Endothelial cell of umbilical vein (primary cell): Measurements from ENCODE around the gene HYPK. TPM values are rescaled to one million over a fixed set of nuclear protein-coding genes. Genes with fewer than 3 reads are reported as not detected.
"Not testable (repeated sequence)": the region's sequence is repeated elsewhere in the genome, so short reads cannot be mapped to it uniquely, and the experiment has no call there.

Source experiments
- BruUV-seq: library from RNA; stranded (reverse); fragments of 400-500 nt; replicated peaks from 2 replicates; lab custom pipeline; 2021; lab: Mats Ljungman, UMichigan
- CTCF ChIA-PET: fragments of 300-600, 350-600 bp; sonication (Branson Sonifier 250); formaldehyde crosslinking; loops from one replicate; lab custom pipeline; 2021; ENCODE audit warnings: antibody characterized with exemption, inconsistent platforms; lab: Charles Lee
- POLR2A ChIA-PET: fragments of 300-600, 350-600 bp; sonication (Branson Sonifier 250); formaldehyde crosslinking; loops from one replicate; lab custom pipeline; 2021; ENCODE audit warnings: antibody characterized with exemption, inconsistent platforms; lab: Charles Lee
- DNase-seq: peaks from one replicate; pipeline ENCODE4 v3.0.0-alpha.2; 2011; ENCODE audit warnings: low read depth, low spot score
- FAIRE-seq: peaks from 2 replicates; lab custom pipeline; 2011; peaks lifted over from hg19 to GRCh38; lab: Jason Lieb, UNC
- H2AFZ ChIP-seq: 2 replicates; pipeline ENCODE4 v1.6.0; 2012; ENCODE audit warnings: low read depth, low read length, control low read depth, inconsistent platforms
- H3K27ac ChIP-seq: 2 replicates; pipeline ENCODE4 v1.5.1; 2011; ENCODE audit warnings: low read depth, mild to moderate bottlenecking, control low read depth, low read length, moderate library complexity; ENCODE audit not compliant: insufficient read depth
- H3K27me3 ChIP-seq, 2 experiments: 2 replicates each; pipeline versions ENCODE4 v1.6.0 to v1.6.1; 2011; ENCODE audit warnings: low read length in 2 of 2, mixed read lengths in 1 of 2; ENCODE audit not compliant: control insufficient read depth in 2 of 2, insufficient read depth in 2 of 2
- H3K36me3 ChIP-seq, 2 experiments: 2 replicates in 1 of 2; 3 replicates in 1 of 2; pipeline ENCODE4 v1.5.1; 2011; ENCODE audit warnings: low read length in 2 of 2, mild to moderate bottlenecking in 1 of 2, moderate library complexity in 1 of 2; ENCODE audit not compliant: control insufficient read depth in 2 of 2, insufficient read depth in 2 of 2; ENCODE audit errors: extremely low read depth in 1 of 2
- H3K4me1 ChIP-seq: 3 replicates; pipeline ENCODE4 v1.5.1; 2011; ENCODE audit warnings: mild to moderate bottlenecking, low read length; ENCODE audit not compliant: control insufficient read depth, insufficient read depth; ENCODE audit errors: extremely low read depth
- H3K4me2 ChIP-seq: 2 replicates; pipeline ENCODE4 v1.6.1; 2011; ENCODE audit warnings: low read length, control low read depth, mixed read lengths; ENCODE audit not compliant: insufficient read depth
- H3K4me3 ChIP-seq, 3 experiments: fragments of 200-600 bp in 1 of 3; sonication (generic), shearing (Covaris generic) in 1 of 3; replicated peaks in 1 of 3; 2 replicates each; pipeline ENCODE4 v1.5.1; 2011 to 2016; ENCODE audit warnings: control low read depth in 3 of 3, low read length in 3 of 3, mild to moderate bottlenecking in 2 of 3, inconsistent platforms in 1 of 3, low read depth in 1 of 3, moderate library complexity in 1 of 3; ENCODE audit not compliant: insufficient read depth in 1 of 3
- H3K79me2 ChIP-seq: 2 replicates; pipeline ENCODE4 v1.6.0; 2012; ENCODE audit warnings: low read length, inconsistent platforms; ENCODE audit not compliant: control insufficient read depth, insufficient read depth
- H3K9ac ChIP-seq: replicated peaks from 2 replicates; pipeline ENCODE3; 2011; ENCODE audit warnings: low read length, control low read depth; ENCODE audit not compliant: insufficient read depth; ENCODE audit errors: extremely low read depth
- H3K9me1 ChIP-seq: replicated peaks from 3 replicates; pipeline ENCODE4 v1.6.0; 2011; ENCODE audit warnings: mild to moderate bottlenecking, low read length; ENCODE audit not compliant: control insufficient read depth, insufficient read depth; ENCODE audit errors: extremely low read depth
- H3K9me3 ChIP-seq: replicated peaks from 2 replicates; pipeline ENCODE4 v1.5.1; 2012; ENCODE audit warnings: low read length, inconsistent platforms; ENCODE audit not compliant: control insufficient read depth, insufficient read depth
- H4K20me1 ChIP-seq: replicated peaks from 2 replicates; pipeline ENCODE3; 2011; ENCODE audit warnings: mild to moderate bottlenecking, low read length; ENCODE audit not compliant: control insufficient read depth, insufficient read depth; ENCODE audit errors: extremely low read depth
- dilution Hi-C: fragments of 300-500 bp; cut with MboI; formaldehyde crosslinking; loops from one replicate; pipeline ENCODE4 v1.15.0; 2019; ENCODE audit warnings: low sequenced_read_pairs; ENCODE audit not compliant: extremely low pct_ligation_motif_present
- intact Hi-C: fragments of 100-400 bp; cut with micrococcal nuclease; formaldehyde crosslinking; loops from one replicate; pipeline ENCODE4 v1.10.0; 2022
- polyA plus RNA-seq, 4 experiments: library from polyadenylated mRNA; depleted of rRNA in 3 of 4; stranded (reverse) in 3 of 4; unstranded in 1 of 4; fragments of >200 nt; gene quantifications; 2 replicates each; pipeline versions ENCODE4 v1.2.1 to v1.2.3, GENCODE V29; 2011 to 2012; ENCODE audit warnings: missing spikeins in 1 of 4
- total RNA-seq: library from RNA; stranded (reverse); gene quantifications from 2 replicates; pipeline ENCODE4 v1.2.3, GENCODE V29; 2021

HYPK gene
- total and polyA plus RNA-seq, 2 donors (not counting 3 experiments of a cell fraction or from before 2014, with no cell fraction given), result 5.2 to 17.8 TPM

DNA sequence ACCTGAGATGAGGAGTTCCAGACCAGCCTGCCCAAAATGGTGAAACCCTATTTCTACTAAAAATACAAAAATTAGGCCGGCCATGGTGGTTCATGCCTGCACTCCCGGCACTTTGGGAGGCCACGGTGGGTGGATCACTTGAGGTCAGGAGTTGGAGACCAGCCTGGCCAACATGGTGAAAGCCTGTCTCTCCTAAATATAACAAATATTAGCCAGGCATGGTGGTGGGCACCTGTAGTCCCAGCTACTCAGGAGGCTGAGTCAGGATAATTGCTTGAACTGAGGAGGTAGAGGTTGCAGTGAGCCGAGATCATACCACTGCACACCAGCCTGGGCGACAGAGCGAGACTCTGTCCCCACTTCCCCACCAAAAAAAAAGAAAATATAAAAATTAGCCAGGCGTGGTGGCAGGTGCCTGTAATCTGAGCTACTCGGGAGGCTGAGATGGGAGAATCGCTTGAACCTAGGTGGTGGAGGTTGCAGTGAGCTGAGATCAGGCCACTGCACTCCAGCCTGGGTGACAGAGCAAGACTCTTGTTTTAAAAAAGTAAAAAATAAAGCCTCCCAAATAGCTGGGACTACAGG lies 30.4 kb downstream of the HYPK start:
- H3K9me3 ChIP-seq, CTCF ChIA-PET, intact Hi-C loops, POLR2A ChIA-PET, DNase-seq, BruUV-seq, H3K27ac ChIP-seq, H4K20me1 ChIP-seq, H3K36me3 ChIP-seq, H3K4me2 ChIP-seq, H3K27me3 ChIP-seq, H3K9me1 ChIP-seq, dilution Hi-C loops, FAIRE-seq, H3K9ac ChIP-seq, H3K4me3 ChIP-seq, H2AFZ ChIP-seq: not testable (repeated sequence)
- H3K4me1 ChIP-seq, result peaks cover 15% of the 10 kb centered on the region
- peaks cover 42% of the 10 kb centered on the region for H3K79me2 ChIP-seq

DNA sequence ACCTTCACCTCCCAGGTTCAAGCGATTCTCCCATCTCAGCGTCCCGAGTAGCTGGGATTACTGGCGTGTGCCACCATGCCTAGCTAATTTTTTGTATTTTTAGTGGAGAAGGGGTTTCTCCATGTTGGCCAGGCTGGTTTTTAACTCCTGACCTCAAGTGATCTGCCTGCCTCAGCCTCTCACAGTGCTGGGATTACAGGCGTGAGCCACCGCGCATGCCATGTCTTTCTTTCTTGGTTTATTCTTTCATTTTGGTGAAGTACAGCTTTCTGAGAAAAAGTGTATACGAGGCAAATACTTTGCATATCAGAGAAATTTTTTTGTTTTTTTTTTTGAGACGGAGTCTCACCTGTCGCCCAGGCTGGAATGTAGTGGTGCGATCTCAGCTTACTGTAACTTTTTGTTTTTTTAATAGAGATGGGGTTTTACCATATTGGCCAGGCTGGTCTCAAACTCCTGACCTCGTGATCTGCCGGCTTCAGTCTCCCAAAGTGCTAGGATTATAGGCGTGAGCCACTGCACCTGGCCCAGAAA lies 31.2 kb downstream of the HYPK start:
- BruUV-seq, H2AFZ ChIP-seq, H3K9ac ChIP-seq, H3K4me2 ChIP-seq, FAIRE-seq, H3K9me3 ChIP-seq, H4K20me1 ChIP-seq, DNase-seq, H3K27ac ChIP-seq, dilution Hi-C loops, intact Hi-C loops, H3K36me3 ChIP-seq, H3K9me1 ChIP-seq, H3K4me3 ChIP-seq, H3K27me3 ChIP-seq: not testable (repeated sequence)
- peaks cover 12% of the 10 kb centered on the region for H3K4me1 ChIP-seq
- H3K79me2 ChIP-seq, result peaks cover 42% of the 10 kb centered on the region
- POLR2A ChIA-PET, result interaction anchor here (0.7 kb wide), 1 partner anchor 623 kb away, joined by 3 read pairs; no protein-coding TSS in a partner anchor
- CTCF ChIA-PET, result interaction anchor here (0.9 to 1.0 kb wide), 2 partner anchors 9 to 10 kb away, joined by 3 read pairs; no protein-coding TSS in a partner anchor

DNA sequence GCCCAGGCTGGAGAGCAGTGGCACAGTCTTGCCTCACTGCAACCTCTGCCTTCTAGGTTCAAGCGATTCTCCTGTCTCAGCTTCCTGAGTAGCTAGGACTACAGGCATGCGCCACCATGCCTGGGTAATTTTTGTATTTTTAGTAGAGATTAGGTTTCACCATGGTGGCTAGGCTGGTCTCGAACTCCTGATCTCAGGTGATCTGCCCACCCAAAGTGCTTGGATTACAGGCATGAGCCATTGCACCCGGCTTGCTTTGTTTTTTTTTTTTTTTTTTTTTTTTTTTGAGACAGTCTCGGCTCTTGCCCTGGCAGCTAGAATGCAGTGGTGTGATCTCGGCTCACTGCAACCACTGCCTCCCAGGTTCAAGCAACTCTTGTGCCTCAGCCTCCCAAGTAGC lies 32.1 kb downstream of the HYPK start:
- CTCF ChIA-PET, result interaction anchor here (0.6 to 1.2 kb wide), 5 partner anchors 8 to 288 kb away, joined by 3 to 4 read pairs (median 3); no protein-coding TSS in a partner anchor
- not testable (repeated sequence) for H4K20me1 ChIP-seq, BruUV-seq

More for the DNA sequence above, 32.1 kb downstream of the HYPK start:
- H2AFZ ChIP-seq, POLR2A ChIA-PET, H3K4me2 ChIP-seq, H3K27me3 ChIP-seq, H3K4me1 ChIP-seq, H3K36me3 ChIP-seq, intact Hi-C loops, dilution Hi-C loops, FAIRE-seq, H3K27ac ChIP-seq, H3K4me3 ChIP-seq, H3K9me3 ChIP-seq, H3K9me1 ChIP-seq, DNase-seq: not testable (repeated sequence)
- peaks cover 35% of the 10 kb centered on the region for H3K79me2 ChIP-seq
- H3K9ac ChIP-seq, result peak overlapping the region; percentile 9
